GM12878 (cell line): Measurements from ENCODE around the gene SPTSSB.

Source experiments
- CREB1 ChIP-seq: IDR thresholded peaks from 2 replicates; pipeline ENCODE4 v1.6.1; 2012; ENCODE audit warnings: low read depth, mild to moderate bottlenecking, inconsistent platforms
- CTCF ChIP-seq, 3 experiments: IDR thresholded peaks in 2 of 3; conservative IDR thresholded peaks in 1 of 3; 2 replicates each; pipeline ENCODE4 v1.5.1; 2011; ENCODE audit warnings: low read depth in 3 of 3, low read length in 3 of 3, mild to moderate bottlenecking in 3 of 3, control low read depth in 2 of 3, moderate library complexity in 2 of 3, inconsistent platforms in 1 of 3, mixed read lengths in 1 of 3; ENCODE audit not compliant: control insufficient read depth in 2 of 3, insufficient read depth in 1 of 3; ENCODE audit errors: extremely low read depth in 1 of 3
- JUND ChIP-seq: IDR thresholded peaks from 2 replicates; pipeline ENCODE4 v1.6.1; 2012; ENCODE audit warnings: low read depth, mild to moderate bottlenecking, low read length, improper control_type of control experiment, moderate library complexity
- KDM1A ChIP-seq: fragments of 200-600 bp; sonication (generic); IDR thresholded peaks from 2 replicates; pipeline ENCODE4 v1.6.1; 2016; ENCODE audit warnings: borderline replicate concordance
- LARP7 ChIP-seq: fragments of 450-650 bp; IDR thresholded peaks from 2 replicates; pipeline ENCODE4 v1.6.1; 2017; ENCODE audit warnings: mild to moderate bottlenecking
- MTA2 ChIP-seq: fragments of 450-650 bp; IDR thresholded peaks from 2 replicates; pipeline ENCODE4 v1.6.1; 2016; ENCODE audit warnings: low read depth, mild to moderate bottlenecking, moderate library complexity
- MYC ChIP-seq: IDR thresholded peaks from 2 replicates; pipeline ENCODE4 v1.6.1; 2011; ENCODE audit warnings: mild to moderate bottlenecking, low read length, moderate library complexity, inconsistent platforms; ENCODE audit not compliant: insufficient read depth, insufficient replicate concordance, insufficient read length, severe bottlenecking
- NFIC ChIP-seq: IDR thresholded peaks from 2 replicates; pipeline ENCODE4 v1.6.1; 2012; ENCODE audit warnings: low read depth, mild to moderate bottlenecking, inconsistent platforms, low read length, moderate library complexity
- RBBP5 ChIP-seq: fragments of 200-600 bp; sonication (generic); conservative IDR thresholded peaks from 2 replicates; pipeline ENCODE4 v1.6.1; 2016
- SKIL ChIP-seq: fragments of 450-650 bp; IDR thresholded peaks from 2 replicates; pipeline ENCODE4 v1.6.1; 2017; ENCODE audit warnings: mild to moderate bottlenecking, low read depth, inconsistent platforms; ENCODE audit not compliant: poor library complexity, severe bottlenecking
- SMC3 ChIP-seq: IDR thresholded peaks from 2 replicates; pipeline ENCODE4 v1.6.1; 2011; ENCODE audit warnings: low read length, improper control_type of control experiment, borderline replicate concordance
- SREBF1 ChIP-seq: IDR thresholded peaks from 2 replicates; pipeline ENCODE4 v1.6.1; 2012; ENCODE audit warnings: mild to moderate bottlenecking, low read length
- ZNF274 ChIP-seq: IDR thresholded peaks from one replicate; pipeline ENCODE4 v1.8.0; 2011; ENCODE audit not compliant: insufficient read length, insufficient read depth
- TF ChIP-seq, protein P1 (sequence below): IDR thresholded peaks from 2 replicates; pipeline ENCODE4 v1.6.1; 2012; ENCODE audit warnings: mild to moderate bottlenecking, low read depth, low read length

GRCh38 chr3:161409069-161409468 is 37.8 kb upstream of the SPTSSB start:
- no peak for TF ChIP-seq CREB1
- no peak for TF ChIP-seq LARP7
- TF ChIP-seq JUND, result no peak
- TF ChIP-seq MYC, result no peak
- TF ChIP-seq ZNF274, result no peak
- peak; percentile 41 to 59 (median 51); a peak in 5 of 6 replicates for TF ChIP-seq CTCF (IDR thresholded peaks at IDR 0.05 in 2 of 3, conservative IDR thresholded peaks at IDR 0.05 in 1 of 3; ENCODE audit: control insufficient read depth in 2 of 3, extremely low read depth in 1 of 3, insufficient read depth in 1 of 3, low read depth in 3 of 3, low read length in 3 of 3)
- TF ChIP-seq RBBP5, result no peak
- no peak for TF ChIP-seq MTA2
- TF ChIP-seq SREBF1, result no peak
- TF ChIP-seq, protein P1, sequence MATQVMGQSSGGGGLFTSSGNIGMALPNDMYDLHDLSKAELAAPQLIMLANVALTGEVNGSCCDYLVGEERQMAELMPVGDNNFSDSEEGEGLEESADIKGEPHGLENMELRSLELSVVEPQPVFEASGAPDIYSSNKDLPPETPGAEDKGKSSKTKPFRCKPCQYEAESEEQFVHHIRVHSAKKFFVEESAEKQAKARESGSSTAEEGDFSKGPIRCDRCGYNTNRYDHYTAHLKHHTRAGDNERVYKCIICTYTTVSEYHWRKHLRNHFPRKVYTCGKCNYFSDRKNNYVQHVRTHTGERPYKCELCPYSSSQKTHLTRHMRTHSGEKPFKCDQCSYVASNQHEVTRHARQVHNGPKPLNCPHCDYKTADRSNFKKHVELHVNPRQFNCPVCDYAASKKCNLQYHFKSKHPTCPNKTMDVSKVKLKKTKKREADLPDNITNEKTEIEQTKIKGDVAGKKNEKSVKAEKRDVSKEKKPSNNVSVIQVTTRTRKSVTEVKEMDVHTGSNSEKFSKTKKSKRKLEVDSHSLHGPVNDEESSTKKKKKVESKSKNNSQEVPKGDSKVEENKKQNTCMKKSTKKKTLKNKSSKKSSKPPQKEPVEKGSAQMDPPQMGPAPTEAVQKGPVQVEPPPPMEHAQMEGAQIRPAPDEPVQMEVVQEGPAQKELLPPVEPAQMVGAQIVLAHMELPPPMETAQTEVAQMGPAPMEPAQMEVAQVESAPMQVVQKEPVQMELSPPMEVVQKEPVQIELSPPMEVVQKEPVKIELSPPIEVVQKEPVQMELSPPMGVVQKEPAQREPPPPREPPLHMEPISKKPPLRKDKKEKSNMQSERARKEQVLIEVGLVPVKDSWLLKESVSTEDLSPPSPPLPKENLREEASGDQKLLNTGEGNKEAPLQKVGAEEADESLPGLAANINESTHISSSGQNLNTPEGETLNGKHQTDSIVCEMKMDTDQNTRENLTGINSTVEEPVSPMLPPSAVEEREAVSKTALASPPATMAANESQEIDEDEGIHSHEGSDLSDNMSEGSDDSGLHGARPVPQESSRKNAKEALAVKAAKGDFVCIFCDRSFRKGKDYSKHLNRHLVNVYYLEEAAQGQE, result no peak
- TF ChIP-seq KDM1A, result no peak
- no peak for TF ChIP-seq SKIL
- peak; percentile 50; the same call in 1 of the 2 replicates for TF ChIP-seq SMC3
- no peak for TF ChIP-seq NFIC
